ENCODE data around the gene IL1R2.

DNA sequence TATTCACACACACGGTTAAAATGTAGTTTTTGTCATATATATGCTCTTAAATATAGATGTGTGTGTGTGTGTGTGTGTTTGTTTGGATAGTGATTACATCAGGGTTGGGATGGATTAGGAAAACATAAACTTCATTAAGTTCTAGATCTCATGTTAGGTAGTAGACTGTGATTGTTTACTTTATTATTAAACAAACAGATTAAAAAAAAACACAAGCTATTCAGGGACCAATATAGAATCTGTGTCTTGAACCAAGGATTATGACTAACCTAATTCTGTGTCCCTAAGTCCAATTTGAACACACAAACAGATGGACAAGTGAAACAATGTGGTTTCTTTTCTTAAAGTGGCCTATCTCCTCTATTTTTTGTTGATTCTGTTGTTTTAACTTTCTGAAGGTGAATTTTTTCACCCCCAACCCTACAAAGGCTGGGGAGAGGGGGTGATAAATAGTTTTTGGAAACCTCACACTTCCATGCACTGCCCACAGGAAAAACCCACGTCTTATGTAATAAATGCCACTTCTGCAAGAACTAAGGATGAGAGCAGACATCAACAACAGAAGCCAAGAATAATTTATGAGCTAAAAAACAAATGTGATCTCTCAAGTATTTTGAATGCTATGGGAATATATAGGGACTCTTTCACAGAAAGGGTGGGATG lies 40.7 kb downstream of the IL1R2 start:
- TF ChIP-seq, protein P1, sequence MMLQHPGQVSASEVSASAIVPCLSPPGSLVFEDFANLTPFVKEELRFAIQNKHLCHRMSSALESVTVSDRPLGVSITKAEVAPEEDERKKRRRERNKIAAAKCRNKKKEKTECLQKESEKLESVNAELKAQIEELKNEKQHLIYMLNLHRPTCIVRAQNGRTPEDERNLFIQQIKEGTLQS (CRISPR knock-in tag; conservative IDR thresholded peaks at IDR 0.05) = no peak
- TF ChIP-seq, protein P2, sequence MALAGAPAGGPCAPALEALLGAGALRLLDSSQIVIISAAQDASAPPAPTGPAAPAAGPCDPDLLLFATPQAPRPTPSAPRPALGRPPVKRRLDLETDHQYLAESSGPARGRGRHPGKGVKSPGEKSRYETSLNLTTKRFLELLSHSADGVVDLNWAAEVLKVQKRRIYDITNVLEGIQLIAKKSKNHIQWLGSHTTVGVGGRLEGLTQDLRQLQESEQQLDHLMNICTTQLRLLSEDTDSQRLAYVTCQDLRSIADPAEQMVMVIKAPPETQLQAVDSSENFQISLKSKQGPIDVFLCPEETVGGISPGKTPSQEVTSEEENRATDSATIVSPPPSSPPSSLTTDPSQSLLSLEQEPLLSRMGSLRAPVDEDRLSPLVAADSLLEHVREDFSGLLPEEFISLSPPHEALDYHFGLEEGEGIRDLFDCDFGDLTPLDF (CRISPR knock-in tag; IDR thresholded peaks at IDR 0.05) = no peak
- TF ChIP-seq ZNF416 (CRISPR knock-in tag; IDR thresholded peaks at IDR 0.05) (no peak), ZNF219 (CRISPR knock-in tag; IDR thresholded peaks at IDR 0.05; ENCODE audit: borderline replicate concordance) (no peak), JUN (CRISPR knock-in tag; IDR thresholded peaks at IDR 0.05) (no peak), MXD4 (CRISPR knock-in tag; IDR thresholded peaks at IDR 0.05; ENCODE audit: borderline replicate concordance) (no peak)
- TF ChIP-seq, protein P3, sequence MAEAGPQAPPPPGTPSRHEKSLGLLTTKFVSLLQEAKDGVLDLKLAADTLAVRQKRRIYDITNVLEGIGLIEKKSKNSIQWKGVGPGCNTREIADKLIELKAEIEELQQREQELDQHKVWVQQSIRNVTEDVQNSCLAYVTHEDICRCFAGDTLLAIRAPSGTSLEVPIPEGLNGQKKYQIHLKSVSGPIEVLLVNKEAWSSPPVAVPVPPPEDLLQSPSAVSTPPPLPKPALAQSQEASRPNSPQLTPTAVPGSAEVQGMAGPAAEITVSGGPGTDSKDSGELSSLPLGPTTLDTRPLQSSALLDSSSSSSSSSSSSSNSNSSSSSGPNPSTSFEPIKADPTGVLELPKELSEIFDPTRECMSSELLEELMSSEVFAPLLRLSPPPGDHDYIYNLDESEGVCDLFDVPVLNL (CRISPR knock-in tag; IDR thresholded peaks at IDR 0.05; ENCODE audit: borderline replicate concordance, low read depth) = no peak
- TF ChIP-seq, protein P4, sequence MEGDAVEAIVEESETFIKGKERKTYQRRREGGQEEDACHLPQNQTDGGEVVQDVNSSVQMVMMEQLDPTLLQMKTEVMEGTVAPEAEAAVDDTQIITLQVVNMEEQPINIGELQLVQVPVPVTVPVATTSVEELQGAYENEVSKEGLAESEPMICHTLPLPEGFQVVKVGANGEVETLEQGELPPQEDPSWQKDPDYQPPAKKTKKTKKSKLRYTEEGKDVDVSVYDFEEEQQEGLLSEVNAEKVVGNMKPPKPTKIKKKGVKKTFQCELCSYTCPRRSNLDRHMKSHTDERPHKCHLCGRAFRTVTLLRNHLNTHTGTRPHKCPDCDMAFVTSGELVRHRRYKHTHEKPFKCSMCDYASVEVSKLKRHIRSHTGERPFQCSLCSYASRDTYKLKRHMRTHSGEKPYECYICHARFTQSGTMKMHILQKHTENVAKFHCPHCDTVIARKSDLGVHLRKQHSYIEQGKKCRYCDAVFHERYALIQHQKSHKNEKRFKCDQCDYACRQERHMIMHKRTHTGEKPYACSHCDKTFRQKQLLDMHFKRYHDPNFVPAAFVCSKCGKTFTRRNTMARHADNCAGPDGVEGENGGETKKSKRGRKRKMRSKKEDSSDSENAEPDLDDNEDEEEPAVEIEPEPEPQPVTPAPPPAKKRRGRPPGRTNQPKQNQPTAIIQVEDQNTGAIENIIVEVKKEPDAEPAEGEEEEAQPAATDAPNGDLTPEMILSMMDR (IDR thresholded peaks at IDR 0.05) = no peak
- TF ChIP-seq, protein P5, sequence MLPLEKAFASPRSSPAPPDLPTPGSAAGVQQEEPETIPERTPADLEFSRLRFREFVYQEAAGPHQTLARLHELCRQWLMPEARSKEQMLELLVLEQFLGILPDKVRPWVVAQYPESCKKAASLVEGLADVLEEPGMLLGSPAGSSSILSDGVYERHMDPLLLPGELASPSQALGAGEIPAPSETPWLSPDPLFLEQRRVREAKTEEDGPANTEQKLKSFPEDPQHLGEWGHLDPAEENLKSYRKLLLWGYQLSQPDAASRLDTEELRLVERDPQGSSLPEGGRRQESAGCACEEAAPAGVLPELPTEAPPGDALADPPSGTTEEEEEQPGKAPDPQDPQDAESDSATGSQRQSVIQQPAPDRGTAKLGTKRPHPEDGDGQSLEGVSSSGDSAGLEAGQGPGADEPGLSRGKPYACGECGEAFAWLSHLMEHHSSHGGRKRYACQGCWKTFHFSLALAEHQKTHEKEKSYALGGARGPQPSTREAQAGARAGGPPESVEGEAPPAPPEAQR (CRISPR knock-in tag; IDR thresholded peaks at IDR 0.05) = no peak
- TF ChIP-seq, protein P6, sequence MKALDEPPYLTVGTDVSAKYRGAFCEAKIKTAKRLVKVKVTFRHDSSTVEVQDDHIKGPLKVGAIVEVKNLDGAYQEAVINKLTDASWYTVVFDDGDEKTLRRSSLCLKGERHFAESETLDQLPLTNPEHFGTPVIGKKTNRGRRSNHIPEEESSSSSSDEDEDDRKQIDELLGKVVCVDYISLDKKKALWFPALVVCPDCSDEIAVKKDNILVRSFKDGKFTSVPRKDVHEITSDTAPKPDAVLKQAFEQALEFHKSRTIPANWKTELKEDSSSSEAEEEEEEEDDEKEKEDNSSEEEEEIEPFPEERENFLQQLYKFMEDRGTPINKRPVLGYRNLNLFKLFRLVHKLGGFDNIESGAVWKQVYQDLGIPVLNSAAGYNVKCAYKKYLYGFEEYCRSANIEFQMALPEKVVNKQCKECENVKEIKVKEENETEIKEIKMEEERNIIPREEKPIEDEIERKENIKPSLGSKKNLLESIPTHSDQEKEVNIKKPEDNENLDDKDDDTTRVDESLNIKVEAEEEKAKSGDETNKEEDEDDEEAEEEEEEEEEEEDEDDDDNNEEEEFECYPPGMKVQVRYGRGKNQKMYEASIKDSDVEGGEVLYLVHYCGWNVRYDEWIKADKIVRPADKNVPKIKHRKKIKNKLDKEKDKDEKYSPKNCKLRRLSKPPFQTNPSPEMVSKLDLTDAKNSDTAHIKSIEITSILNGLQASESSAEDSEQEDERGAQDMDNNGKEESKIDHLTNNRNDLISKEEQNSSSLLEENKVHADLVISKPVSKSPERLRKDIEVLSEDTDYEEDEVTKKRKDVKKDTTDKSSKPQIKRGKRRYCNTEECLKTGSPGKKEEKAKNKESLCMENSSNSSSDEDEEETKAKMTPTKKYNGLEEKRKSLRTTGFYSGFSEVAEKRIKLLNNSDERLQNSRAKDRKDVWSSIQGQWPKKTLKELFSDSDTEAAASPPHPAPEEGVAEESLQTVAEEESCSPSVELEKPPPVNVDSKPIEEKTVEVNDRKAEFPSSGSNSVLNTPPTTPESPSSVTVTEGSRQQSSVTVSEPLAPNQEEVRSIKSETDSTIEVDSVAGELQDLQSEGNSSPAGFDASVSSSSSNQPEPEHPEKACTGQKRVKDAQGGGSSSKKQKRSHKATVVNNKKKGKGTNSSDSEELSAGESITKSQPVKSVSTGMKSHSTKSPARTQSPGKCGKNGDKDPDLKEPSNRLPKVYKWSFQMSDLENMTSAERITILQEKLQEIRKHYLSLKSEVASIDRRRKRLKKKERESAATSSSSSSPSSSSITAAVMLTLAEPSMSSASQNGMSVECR (CRISPR knock-in tag; IDR thresholded peaks at IDR 0.05; ENCODE audit: borderline replicate concordance) = no peak
